ENCODE data around the gene DNAJC8.

DNAJC8 gene

GRCh38 chr1:28190996-28191645, 41.7 kb downstream of the DNAJC8 start:
- Histone ChIP-seq H3K4me3 (ENCODE audit: low read depth in 1 of 2, low read length in 2 of 2) (no peak overlapping the region), H4K20me1 (ENCODE audit: insufficient read depth, low read length) (no peaks in the 10 kb centered on the region), H3K4me1 (ENCODE audit: insufficient read depth, low read length) (no peaks in the 10 kb centered on the region), H3K4me2 (ENCODE audit: insufficient read depth, low read length) (no peak overlapping the region), H3K27me3 (ENCODE audit: insufficient read depth, low read length, poor library complexity) (no peaks in the 10 kb centered on the region), H3K79me2 (ENCODE audit: insufficient read depth, low read length) (no peaks in the 10 kb centered on the region), H3K9me3 (ENCODE audit: insufficient read depth, low read length, severe bottlenecking) (no peaks in the 10 kb centered on the region), H3K9ac (ENCODE audit: low read depth, low read length) (no peak overlapping the region), H3K36me3 (ENCODE audit: insufficient read depth, low read length) (no peaks in the 10 kb centered on the region), H3K27ac (ENCODE audit: low read length) (no peak overlapping the region), H2AFZ (ENCODE audit: low read depth, low read length) (no peak overlapping the region)
- TF ChIP-seq CTCF (IDR thresholded peaks at IDR 0.05; ENCODE audit: borderline replicate concordance, extremely low read depth, low read length, poor library complexity, severe bottlenecking) (no peak), EZH2 (IDR thresholded peaks at IDR 0.05; ENCODE audit: borderline replicate concordance, low read depth, low read length, severe bottlenecking) (no peak)
- DNase-seq (no peak), ATAC-seq (ENCODE audit: insufficient read depth, low read depth) (no peak)

DNA sequence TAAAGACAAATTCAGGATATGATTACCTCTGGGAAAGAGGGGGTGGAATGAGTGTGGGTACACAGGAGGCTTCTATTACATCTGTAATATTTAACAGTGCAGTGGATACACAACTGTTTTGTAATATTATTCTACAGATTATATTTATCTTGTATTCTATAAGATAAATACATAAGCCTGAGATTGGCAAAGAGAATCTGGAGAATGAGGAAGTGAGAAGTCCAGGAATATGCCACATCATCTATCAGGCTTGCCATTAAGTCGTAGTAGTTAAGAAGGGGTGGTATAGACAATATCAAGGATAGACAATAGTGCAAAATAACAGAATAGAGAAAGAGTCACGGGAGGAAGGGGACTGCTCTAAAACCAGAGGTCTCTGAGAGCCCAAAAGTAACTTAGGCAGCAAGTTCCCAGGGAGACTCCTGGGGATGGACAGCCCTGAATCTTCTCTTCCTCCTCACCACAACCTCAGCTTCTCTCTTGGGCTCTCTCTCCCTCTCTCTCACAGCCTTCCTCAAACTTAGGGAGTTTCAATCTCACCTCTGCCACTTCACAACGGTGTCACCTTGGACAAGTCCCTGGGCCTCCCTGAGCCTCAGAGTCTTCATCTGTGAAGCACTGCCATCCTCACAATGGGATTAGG, 42.4 kb downstream of the DNAJC8 start:
- ATAC-seq (ENCODE audit: insufficient read depth, low read depth) = no peak
- no peaks in the 10 kb centered on the region for H3K27me3 ChIP-seq (ENCODE audit: insufficient read depth, low read length, poor library complexity)
- no peaks in the 10 kb centered on the region for H3K79me2 ChIP-seq (ENCODE audit: insufficient read depth, low read length)
- no peak for TF ChIP-seq CTCF (IDR thresholded peaks at IDR 0.05; ENCODE audit: borderline replicate concordance, extremely low read depth, low read length, poor library complexity, severe bottlenecking)
- no peak for TF ChIP-seq EZH2 (IDR thresholded peaks at IDR 0.05; ENCODE audit: borderline replicate concordance, low read depth, low read length, severe bottlenecking)
- no peaks in the 10 kb centered on the region for H3K4me1 ChIP-seq (ENCODE audit: insufficient read depth, low read length)
- no peak overlapping the region for H3K27ac ChIP-seq (ENCODE audit: low read length)
- no peak overlapping the region for H2AFZ ChIP-seq (ENCODE audit: low read depth, low read length)
- no peaks in the 10 kb centered on the region for H4K20me1 ChIP-seq (ENCODE audit: insufficient read depth, low read length)
- no peak overlapping the region for H3K9ac ChIP-seq (ENCODE audit: low read depth, low read length)
- H3K9me3 ChIP-seq (ENCODE audit: insufficient read depth, low read length, severe bottlenecking) = no peaks in the 10 kb centered on the region
- no peak overlapping the region for H3K4me2 ChIP-seq (ENCODE audit: insufficient read depth, low read length)
- no peaks in the 10 kb centered on the region for H3K36me3 ChIP-seq (ENCODE audit: insufficient read depth, low read length)
- H3K4me3 ChIP-seq (ENCODE audit: low read depth in 1 of 2, low read length in 2 of 2) = no peak overlapping the region
- DNase-seq = no peak

- H3K9me3 ChIP-seq (ENCODE audit: insufficient read depth, low read length, severe bottlenecking) = no peaks in the 10 kb centered on the region
- H3K9ac ChIP-seq (ENCODE audit: low read depth, low read length) = no peak overlapping the region
- no peaks in the 10 kb centered on the region for H3K4me1 ChIP-seq (ENCODE audit: insufficient read depth, low read length)
- H3K27ac ChIP-seq (ENCODE audit: low read length) = no peak overlapping the region
- H3K4me2 ChIP-seq (ENCODE audit: insufficient read depth, low read length) = no peak overlapping the region
- H3K27me3 ChIP-seq (ENCODE audit: insufficient read depth, low read length, poor library complexity) = no peaks in the 10 kb centered on the region
- DNase-seq = no peak
- no peak overlapping the region for H2AFZ ChIP-seq (ENCODE audit: low read depth, low read length)
- no peaks in the 10 kb centered on the region for H3K79me2 ChIP-seq (ENCODE audit: insufficient read depth, low read length)
- TF ChIP-seq CTCF (IDR thresholded peaks at IDR 0.05; ENCODE audit: borderline replicate concordance, extremely low read depth, low read length, poor library complexity, severe bottlenecking) (no peak), EZH2 (IDR thresholded peaks at IDR 0.05; ENCODE audit: borderline replicate concordance, low read depth, low read length, severe bottlenecking) (no peak)
- H4K20me1 ChIP-seq (ENCODE audit: insufficient read depth, low read length) = no peaks in the 10 kb centered on the region
- H3K4me3 ChIP-seq (ENCODE audit: low read depth in 1 of 2, low read length in 2 of 2) = no peak overlapping the region
- ATAC-seq (ENCODE audit: insufficient read depth, low read depth) = no peak
- no peaks in the 10 kb centered on the region for H3K36me3 ChIP-seq (ENCODE audit: insufficient read depth, low read length)
Observed at GRCh38 chr1:28185071-28185470, 47.8 kb downstream of the DNAJC8 start.

Data from DND-41 (cell line).